Spleen (tissue), 11 donors: ENCODE data around the gene NUPR1. TPM values are rescaled to one million over a fixed set of nuclear protein-coding genes. Genes with fewer than 3 reads are reported as not detected.
A peak's percentile ranks its signal among the peaks of the same experiment; 100 is the strongest.

Source experiments
- DNase-seq: peaks from one replicate; pipeline ENCODE4 v3.0.0-alpha.2; 2020
- H3K27ac ChIP-seq, 8 donors: fragments of 200-600 bp; sonication (generic) in 7 of 8; 1 replicate in 4 of 8; 2 replicates in 4 of 8; pipeline versions ENCODE4 v1.5.0 to v1.8.0; 2016 to 2021; ENCODE audit warnings: inconsistent platforms in 4 of 8, mild to moderate bottlenecking in 4 of 8, moderate library complexity in 1 of 8
- H3K27me3 ChIP-seq, 7 donors: fragments of 200-600 bp; sonication (generic) in 6 of 7; replicated peaks in 1 of 7; 1 replicate in 4 of 7; 2 replicates in 3 of 7; pipeline versions ENCODE4 v1.5.0 to v1.8.0; 2016 to 2021; ENCODE audit warnings: inconsistent platforms in 3 of 7, mild to moderate bottlenecking in 1 of 7
- H3K36me3 ChIP-seq, 6 donors: fragments of 200-600 bp; sonication (generic) in 5 of 6; 1 replicate in 4 of 6; 2 replicates in 2 of 6; pipeline versions ENCODE4 v1.5.0 to v1.8.0; 2016 to 2021; ENCODE audit warnings: inconsistent platforms in 2 of 6
- H3K4me1 ChIP-seq, 6 donors: fragments of 200-600 bp; sonication (generic) in 5 of 6; 1 replicate in 3 of 6; 2 replicates in 3 of 6; pipeline versions ENCODE4 v1.5.0 to v1.8.0; 2016 to 2021; ENCODE audit warnings: inconsistent platforms in 3 of 6
- H3K4me3 ChIP-seq, 8 donors: fragments of 200-600 bp; sonication (generic) in 7 of 8; 1 replicate in 4 of 8; 2 replicates in 4 of 8; pipeline versions ENCODE4 v1.5.0 to v1.8.0; 2016 to 2021; ENCODE audit warnings: inconsistent platforms in 4 of 8, mild to moderate bottlenecking in 4 of 8, moderate library complexity in 2 of 8
- H3K9me3 ChIP-seq, 8 donors: fragments of 200-600 bp; sonication (generic) in 7 of 8; 1 replicate in 4 of 8; 2 replicates in 4 of 8; pipeline versions ENCODE4 v1.5.0 to v1.8.0; 2016 to 2021; ENCODE audit warnings: inconsistent platforms in 4 of 8
- CTCF ChIP-seq, 11 experiments: fragments of 200-600 bp in 7 of 11; fragments of 450-650 bp in 4 of 11; sonication (generic) in 4 of 11; IDR thresholded peaks in 8 of 11; conservative IDR thresholded peaks in 3 of 11; 1 replicate in 7 of 11; 2 replicates in 4 of 11; pipeline versions ENCODE4 v1.4.0 to v1.8.0; 2016 to 2021; ENCODE audit warnings: antibody characterized with exemption in 11 of 11, inconsistent platforms in 4 of 11, mild to moderate bottlenecking in 1 of 11
- POLR2A ChIP-seq, 3 donors: fragments of 450-650 bp; IDR thresholded peaks; one replicate each; pipeline ENCODE4 v1.5.1; 2017; ENCODE audit warnings: antibody characterized with exemption in 3 of 3, mild to moderate bottlenecking in 1 of 3
- POLR2AphosphoS5 ChIP-seq, 3 donors: sonication (generic); formaldehyde crosslinking; IDR thresholded peaks; one replicate each; pipeline ENCODE4 v1.5.1; 2017; ENCODE audit warnings: antibody characterized with exemption in 3 of 3
- WGBS, 5 donors: extraction: QIAGEN DNeasy Blood & Tissue Kit in 3 of 5; methylation state at CpG; one replicate each; pipeline versions ENCODE4 v1.1.5 to v1.1.7; 2013 to 2018; 5-methylcytosine and 5-hydroxymethylcytosine counted together
- intact Hi-C: fragments of 100-400 bp; cut with DNase I; formaldehyde crosslinking; loops from one replicate; pipeline ENCODE4 v1.15.0; 2023; ENCODE audit warnings: low total_unique reads
- polyA plus RNA-seq, 3 donors: library from polyadenylated mRNA; stranded (reverse); fragments of 200-250 nt; gene quantifications; one replicate each; pipeline ENCODE4 v1.2.1, GENCODE V29; 2013
- total RNA-seq, 7 donors: library from RNA; depleted of rRNA in 3 of 7; stranded (reverse); fragments of >200 nt in 3 of 7; fragmentation: NEBNext Ultra II Directional in 4 of 7; extraction: Animal tissue kit (Norgen Biotek cat#: 25700) in 4 of 7; gene quantifications; one replicate each; pipeline versions ENCODE4 v1.1.0 to v1.2.1, GENCODE V29; 2016 to 2021
- donor health status: healthy with polysubstance abuse.
- donor health status: DM: no; HTN: no; CAD: no; lungs with moderate emphysema.
- donor health status: DM: no; HTN: no; CAD: no.
- donor health status: Bipolar disorder and iron deficiency.
- donor health status: healthy.
- donor health status: DM: no; HTN: no; CAD: no.
- donor health status: DM: yes; HTN: yes; CAD: no.

Gene NUPR1
- total and polyA plus RNA-seq, 10 donors: 2.7 to 53.7 (median 17.0) TPM

DNA sequence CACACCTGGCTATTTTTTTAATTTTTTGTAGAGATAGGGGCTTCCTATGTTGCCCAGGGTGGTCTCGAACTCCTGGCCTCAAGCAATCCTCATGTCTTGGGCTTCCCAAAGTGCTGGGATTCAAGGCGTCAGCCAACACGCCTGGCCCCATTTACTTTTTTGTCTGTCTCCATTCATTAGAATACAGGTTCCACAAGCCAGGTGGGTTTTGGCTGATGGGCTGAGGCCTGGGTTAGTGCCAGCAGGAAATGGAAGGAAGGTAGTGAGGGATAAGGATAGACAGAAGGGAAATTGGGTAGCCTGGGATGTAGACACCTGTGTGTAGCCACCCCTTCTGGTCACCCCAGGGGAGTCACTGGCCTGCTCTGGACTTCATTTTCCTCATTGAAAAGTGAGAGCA, 27.7 kb downstream of the NUPR1 start:
- H3K27ac ChIP-seq: no peak overlapping the region
- WGBS, 5 donors: 86 to 97% (median 91%) methylated on average over 3 of the region's 3 CpGs

GRCh38 chr16:28505489-28506137, 33.2 kb downstream of the NUPR1 start:
- H3K36me3 ChIP-seq: peaks cover 0 to 12% (median 0%) of the 10 kb centered on the region in 6 donors
- peaks cover 0 to 27% (median 0%) of the 10 kb centered on the region in 7 donors for H3K27me3 ChIP-seq
- peak overlapping the region in 4 of 8 donors; percentile 31 to 77 (median 67) for H3K27ac ChIP-seq
- no peak for DNase-seq
- H3K9me3 ChIP-seq: no peaks in the 10 kb centered on the region
- peaks cover 0 to 44% (median 27%) of the 10 kb centered on the region in 6 donors for H3K4me1 ChIP-seq
- 54 to 70% (median 65%) methylated on average over 14 of the region's 14 CpGs for WGBS, 5 donors
- intact Hi-C loops: no loop called here
- H3K4me3 ChIP-seq: peak overlapping the region in 3 of 8 donors; percentile 25 to 60 (median 27)
- TF ChIP-seq POLR2A (IDR thresholded peaks at IDR 0.05): no peak
- peak in 1 of 3 donors; percentile 10 for TF ChIP-seq POLR2AphosphoS5 (IDR thresholded peaks at IDR 0.05)
- no peak for TF ChIP-seq CTCF (IDR thresholded peaks at IDR 0.05 in 8 of 11, conservative IDR thresholded peaks at IDR 0.05 in 3 of 11)

More for the DNA sequence above, 27.7 kb downstream of the NUPR1 start:
- Histone ChIP-seq H3K4me1 (peaks cover 0 to 27% (median 18%) of the 10 kb centered on the region in 6 donors), H3K36me3 (no peaks in the 10 kb centered on the region), H3K4me3 (no peak overlapping the region), H3K27me3 (peaks cover 0 to 31% (median 0%) of the 10 kb centered on the region in 7 donors), H3K9me3 (no peaks in the 10 kb centered on the region)
- TF ChIP-seq POLR2AphosphoS5 (IDR thresholded peaks at IDR 0.05) (no peak), POLR2A (IDR thresholded peaks at IDR 0.05) (no peak), CTCF (IDR thresholded peaks at IDR 0.05 in 8 of 11, conservative IDR thresholded peaks at IDR 0.05 in 3 of 11) (no peak)
- DNase-seq: no peak
- intact Hi-C loops: no loop called here

GRCh38 chr16:28504707-28505404, 33.9 kb downstream of the NUPR1 start:
- DNase-seq: no peak
- Histone ChIP-seq H3K9me3 (no peaks in the 10 kb centered on the region), H3K36me3 (peaks cover 0 to 19% (median 0%) of the 10 kb centered on the region in 6 donors), H3K27ac (peak overlapping the region in 1 of 8 donors; percentile 77), H3K4me3 (peak overlapping the region in 1 of 8 donors; percentile 25), H3K4me1 (peaks cover 0 to 51% (median 27%) of the 10 kb centered on the region in 6 donors), H3K27me3 (peaks cover 0 to 27% (median 0%) of the 10 kb centered on the region in 7 donors)
- intact Hi-C loops: no loop called here
- no peak for TF ChIP-seq POLR2A (IDR thresholded peaks at IDR 0.05)
- TF ChIP-seq POLR2AphosphoS5 (IDR thresholded peaks at IDR 0.05): no peak
- no peak for TF ChIP-seq CTCF (IDR thresholded peaks at IDR 0.05 in 8 of 11, conservative IDR thresholded peaks at IDR 0.05 in 3 of 11)
- 64 to 77% (median 76%) methylated on average over 8 of the region's 8 CpGs for WGBS, 5 donors
